ENCODE measurements around the gene SYT2. TPM values are rescaled to one million over a fixed set of nuclear protein-coding genes. Genes with fewer than 3 reads are reported as not detected.
A peak's percentile ranks its signal among the peaks of the same experiment; 100 is the strongest.

The SYT2 gene
- total and polyA plus RNA-seq, 2 of the 13 experiments (the other 11 are each of a cell fraction or from before 2014, with no cell fraction given) = not detected

GRCh38 chr1:202701200-202701599, 9.1 kb downstream of the SYT2 start:
- no peak overlapping the region for H3K27ac ChIP-seq (ENCODE audit: extremely low read length, insufficient read depth, low read length)
- intact Hi-C loops (cut with micrococcal nuclease; ENCODE audit: unreplicated experiment) = no loop called here
- no peaks in the 10 kb centered on the region; the same call in 1 of the 2 replicates for H4K20me1 ChIP-seq (ENCODE audit: insufficient read depth, low read length)
- H3K4me1 ChIP-seq (ENCODE audit: insufficient read depth, low read length) = no peaks in the 10 kb centered on the region
- ChIA-PET CTCF (ENCODE audit: low intra/inter-chr PET ratio, low total read pairs) (no interaction called here), POLR2A (no interaction called here)
- H3K4me2 ChIP-seq (ENCODE audit: low read depth, low read length) = no peak overlapping the region
- FAIRE-seq (no peak), ATAC-seq (no peak), DNase-seq (ENCODE audit: low spot score) (no peak)
- no TSS peak for BruUV-seq (replicated peaks)
- no peaks in the 10 kb centered on the region for H3K79me2 ChIP-seq (ENCODE audit: insufficient read depth, low read length)
- H2AFZ ChIP-seq (ENCODE audit: low read length) = no peak overlapping the region
- peaks cover 4 to 52% of the 10 kb centered on the region in 2 experiments; a peak in 4 of 5 replicates for H3K27me3 ChIP-seq (ENCODE audit: control insufficient read depth in 1 of 2, insufficient read depth in 2 of 2, low read length in 2 of 2)
- H3K9ac ChIP-seq (ENCODE audit: insufficient read depth, low read depth, low read length) = no peak overlapping the region
- H3K4me3 ChIP-seq (replicated peaks in 1 of 3; ENCODE audit: insufficient read depth in 1 of 3, low read depth in 2 of 3, low read length in 3 of 3) = no peak overlapping the region
- in situ Hi-C loops (cut with HindIII; ENCODE audit: extremely low pct_ligation_motif_present, low pct_unique_long_range_greater_than_20kb) = no loop called here
- H3K9me3 ChIP-seq (ENCODE audit: low read length) = no peaks in the 10 kb centered on the region
- TF ChIP-seq CEBPB (IDR thresholded peaks at IDR 0.05; ENCODE audit: borderline replicate concordance, low read depth, low read length) = peak; percentile 47; the same call in 1 of the 2 replicates
- no peak for TF ChIP-seq ZNF350 (CRISPR knock-in tag; IDR thresholded peaks at IDR 0.05; ENCODE audit: borderline replicate concordance, low read depth)
- H3K36me3 ChIP-seq (replicated peaks in 1 of 2; ENCODE audit: control insufficient read depth in 1 of 2, insufficient read depth in 2 of 2, low read length in 2 of 2) = no peaks in the 10 kb centered on the region
- 3% methylated on average over 3 of the region's 3 CpGs for WGBS (ENCODE audit: low lambda C conversion rate)

- ChIA-PET POLR2A (no interaction called here), CTCF (ENCODE audit: low intra/inter-chr PET ratio, low total read pairs) (no interaction called here)
- Histone ChIP-seq H3K36me3 (replicated peaks in 1 of 2; ENCODE audit: control insufficient read depth in 1 of 2, insufficient read depth in 2 of 2, low read length in 2 of 2) (no peaks in the 10 kb centered on the region), H3K79me2 (ENCODE audit: insufficient read depth, low read length) (no peaks in the 10 kb centered on the region), H3K4me3 (replicated peaks in 1 of 3; ENCODE audit: insufficient read depth in 1 of 3, low read depth in 2 of 3, low read length in 3 of 3) (no peak overlapping the region), H3K9ac (ENCODE audit: insufficient read depth, low read depth, low read length) (no peak overlapping the region), H4K20me1 (ENCODE audit: insufficient read depth, low read length) (no peaks in the 10 kb centered on the region; the same call in 1 of the 2 replicates), H3K4me2 (ENCODE audit: low read depth, low read length) (no peak overlapping the region), H2AFZ (ENCODE audit: low read length) (no peak overlapping the region), H3K27me3 (ENCODE audit: control insufficient read depth in 1 of 2, insufficient read depth in 2 of 2, low read length in 2 of 2) (peaks cover 4 to 42% of the 10 kb centered on the region in 2 experiments; a peak in 4 of 5 replicates), H3K4me1 (ENCODE audit: insufficient read depth, low read length) (no peaks in the 10 kb centered on the region), H3K9me3 (ENCODE audit: low read length) (no peaks in the 10 kb centered on the region), H3K27ac (ENCODE audit: extremely low read length, insufficient read depth, low read length) (no peak overlapping the region)
- FAIRE-seq = no peak
- intact Hi-C loops (cut with micrococcal nuclease; ENCODE audit: unreplicated experiment) = no loop called here
- no peak for ATAC-seq
- no TSS peak for BruUV-seq (replicated peaks)
- in situ Hi-C loops (cut with HindIII; ENCODE audit: extremely low pct_ligation_motif_present, low pct_unique_long_range_greater_than_20kb) = no loop called here
- TF ChIP-seq ZNF749 (CRISPR knock-in tag; IDR thresholded peaks at IDR 0.05; ENCODE audit: borderline replicate concordance) (no peak), EED (CRISPR knock-in tag; IDR thresholded peaks at IDR 0.05) (no peak), AKAP8 (CRISPR knock-in tag; IDR thresholded peaks at IDR 0.05) (no peak), ZNF274 (CRISPR knock-in tag; IDR thresholded peaks at IDR 0.05) (no peak)
- no peak for DNase-seq (ENCODE audit: low spot score)
- WGBS (ENCODE audit: low lambda C conversion rate) = 0% methylated on average over 4 of the region's 5 CpGs
Measured at GRCh38 chr1:202700061-202700460, 10.2 kb downstream of the SYT2 start.
